GM18505 (cell line): ENCODE measurements around the gene ACTN4.

Experiments used
- ATAC-seq: cut with Tn5 transposase; IDR thresholded peaks from one replicate; pipeline ENCODE4 v1.9.1; 2021; ENCODE audit not compliant: unreplicated experiment
- POLR2A ChIP-seq: IDR thresholded peaks from 4 replicates; pipeline ENCODE4 v1.6.1; 2011; ENCODE audit warnings: borderline replicate concordance; ENCODE audit not compliant: insufficient read depth, insufficient read length; ENCODE audit errors: extremely low read depth

The ACTN4 gene

GRCh38 chr19:38658462-38659306, 11.2 kb downstream of the ACTN4 start:
- no peak for TF ChIP-seq POLR2A
- ATAC-seq, result no peak

GRCh38 chr19:38660724-38661123, 13.3 kb downstream of the ACTN4 start:
- ATAC-seq, result no peak
- TF ChIP-seq POLR2A, result no peak

GRCh38 chr19:38661136-38661535, 13.7 kb downstream of the ACTN4 start:
- ATAC-seq, result no peak
- no peak for TF ChIP-seq POLR2A

GRCh38 chr19:38661996-38662395, 14.5 kb downstream of the ACTN4 start:
- TF ChIP-seq POLR2A, result no peak
- ATAC-seq, result no peak

GRCh38 chr19:38662537-38663155, 15.2 kb downstream of the ACTN4 start:
- ATAC-seq, result no peak
- no peak for TF ChIP-seq POLR2A

GRCh38 chr19:38663156-38663651, 15.8 kb downstream of the ACTN4 start:
- ATAC-seq, result no peak
- TF ChIP-seq POLR2A, result no peak

- ATAC-seq, result no peak
These were observed 16.6 kb downstream of the ACTN4 start for GRCh38 chr19:38663957-38664502.

GRCh38 chr19:38664503-38665211, 17.2 kb downstream of the ACTN4 start:
- no peak for TF ChIP-seq POLR2A
- ATAC-seq, result no peak

More at GRCh38 chr19:38663957-38664502, 16.6 kb downstream of the ACTN4 start:
- TF ChIP-seq POLR2A, result no peak

GRCh38 chr19:38665219-38665931, 17.9 kb downstream of the ACTN4 start:
- no peak for TF ChIP-seq POLR2A
- ATAC-seq, result no peak

- peak; percentile 13 for TF ChIP-seq POLR2A
- no peak for ATAC-seq
These were observed 18.7 kb downstream of the ACTN4 start for GRCh38 chr19:38665950-38666662.

- TF ChIP-seq POLR2A, result no peak
- no peak for ATAC-seq
These were observed 19.4 kb downstream of the ACTN4 start for GRCh38 chr19:38666663-38667511.
